PC-3 (cell line): ENCODE results near the gene PRRC2B.

Experiments used
- EZH2 ChIP-seq: fragments of 300-600 bp; sonication (generic); IDR thresholded peaks from one replicate; pipeline ENCODE4 v1.6.1; 2017; ENCODE audit warnings: antibody characterized with exemption, mild to moderate bottlenecking, low read length; ENCODE audit not compliant: unreplicated experiment
- EZH2phosphoT487 ChIP-seq: fragments of 300-600 bp; sonication (generic); IDR thresholded peaks from 2 replicates; pipeline ENCODE4 v1.6.1; 2018; ENCODE audit warnings: mild to moderate bottlenecking, antibody characterized with exemption, low read length, borderline replicate concordance
- TF ChIP-seq, protein P1 (sequence below): fragments of 300-600 bp; sonication (generic); conservative IDR thresholded peaks from 2 replicates; pipeline ENCODE4 v1.5.1; 2017; ENCODE audit warnings: antibody characterized with exemption, low read depth, mild to moderate bottlenecking, low read length

DNA sequence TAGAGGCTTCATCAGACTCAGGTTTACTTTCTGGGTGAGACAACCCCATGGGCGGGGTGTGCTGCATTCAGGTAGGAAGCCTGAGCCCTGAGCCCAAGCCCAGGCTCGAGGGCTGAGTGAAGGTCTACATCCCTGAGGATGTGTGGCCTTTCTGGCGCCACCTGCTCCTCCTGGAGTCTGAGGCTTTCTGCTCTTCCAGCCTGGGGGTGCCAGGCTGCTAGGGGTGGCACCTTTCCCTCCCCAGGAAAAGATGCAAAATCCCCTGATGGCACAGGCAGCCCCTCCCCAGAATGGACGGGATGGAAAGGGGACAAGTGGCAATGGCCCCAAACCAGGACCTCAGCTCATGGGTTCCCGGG is 44.4 kb upstream of the PRRC2B start:
- TF ChIP-seq, protein P1, sequence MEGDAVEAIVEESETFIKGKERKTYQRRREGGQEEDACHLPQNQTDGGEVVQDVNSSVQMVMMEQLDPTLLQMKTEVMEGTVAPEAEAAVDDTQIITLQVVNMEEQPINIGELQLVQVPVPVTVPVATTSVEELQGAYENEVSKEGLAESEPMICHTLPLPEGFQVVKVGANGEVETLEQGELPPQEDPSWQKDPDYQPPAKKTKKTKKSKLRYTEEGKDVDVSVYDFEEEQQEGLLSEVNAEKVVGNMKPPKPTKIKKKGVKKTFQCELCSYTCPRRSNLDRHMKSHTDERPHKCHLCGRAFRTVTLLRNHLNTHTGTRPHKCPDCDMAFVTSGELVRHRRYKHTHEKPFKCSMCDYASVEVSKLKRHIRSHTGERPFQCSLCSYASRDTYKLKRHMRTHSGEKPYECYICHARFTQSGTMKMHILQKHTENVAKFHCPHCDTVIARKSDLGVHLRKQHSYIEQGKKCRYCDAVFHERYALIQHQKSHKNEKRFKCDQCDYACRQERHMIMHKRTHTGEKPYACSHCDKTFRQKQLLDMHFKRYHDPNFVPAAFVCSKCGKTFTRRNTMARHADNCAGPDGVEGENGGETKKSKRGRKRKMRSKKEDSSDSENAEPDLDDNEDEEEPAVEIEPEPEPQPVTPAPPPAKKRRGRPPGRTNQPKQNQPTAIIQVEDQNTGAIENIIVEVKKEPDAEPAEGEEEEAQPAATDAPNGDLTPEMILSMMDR: no peak
- TF ChIP-seq EZH2phosphoT487 (no peak), EZH2 (no peak)
